Sigmoid colon (tissue), 4 donors: Measurements from ENCODE around the gene KIRREL3.

Experiments
- CTCF ChIP-seq, 4 experiments: fragments of 450-650 bp in 3 of 4; fragments of 200-600 bp in 1 of 4; IDR thresholded peaks; one replicate each; pipeline ENCODE4 v1.5.1; 2016 to 2019; ENCODE audit warnings: antibody characterized with exemption in 4 of 4, mild to moderate bottlenecking in 3 of 4, moderate library complexity in 2 of 4
- EP300 ChIP-seq, 4 donors: sonication (generic); formaldehyde crosslinking; IDR thresholded peaks; one replicate each; pipeline ENCODE4 v1.6.1; 2017; ENCODE audit warnings: antibody characterized with exemption in 4 of 4

GRCh38 chr11:126393143-126393542, 607.4 kb downstream of the KIRREL3 start:
- TF ChIP-seq CTCF (IDR thresholded peaks at IDR 0.05) (no peak), EP300 (IDR thresholded peaks at IDR 0.05) (no peak)
